ENCODE results near the gene CYP27C1.
"Not testable (repeated sequence)": the region's sequence is repeated elsewhere in the genome, so short reads cannot be mapped to it uniquely, and the experiment has no call there.

CYP27C1 gene

GRCh38 chr2:127235082-127235702 lies 15.1 kb upstream of the CYP27C1 start:
- Histone ChIP-seq H3K4me1 (ENCODE audit: insufficient read depth, low read length) (no peaks in the 10 kb centered on the region), H3K4me3 (ENCODE audit: low read depth in 1 of 2, low read length in 2 of 2) (no peak overlapping the region), H3K36me3 (ENCODE audit: insufficient read depth, low read length) (no peaks in the 10 kb centered on the region), H3K9ac (ENCODE audit: low read length) (no peak overlapping the region), H3K27me3 (ENCODE audit: control insufficient read depth in 1 of 2, insufficient read depth in 2 of 2, low read length in 2 of 2) (no peaks in the 10 kb centered on the region), H3K9me3 (ENCODE audit: low read length) (no peaks in the 10 kb centered on the region), H3K27ac (ENCODE audit: low read depth, low read length) (no peak overlapping the region)

- no peaks in the 10 kb centered on the region for H3K9me3 ChIP-seq (ENCODE audit: low read length)
- no peaks in the 10 kb centered on the region for H3K36me3 ChIP-seq (ENCODE audit: insufficient read depth, low read length)
- H3K4me1 ChIP-seq (ENCODE audit: insufficient read depth, low read length): no peaks in the 10 kb centered on the region
- H3K27me3 ChIP-seq (ENCODE audit: control insufficient read depth in 1 of 2, insufficient read depth in 2 of 2, low read length in 2 of 2): no peaks in the 10 kb centered on the region
- H3K9ac ChIP-seq (ENCODE audit: low read length): no peak overlapping the region
- H3K4me3 ChIP-seq (ENCODE audit: low read depth in 1 of 2, low read length in 2 of 2): no peak overlapping the region
- no peak overlapping the region for H3K27ac ChIP-seq (ENCODE audit: low read depth, low read length)
Measured at GRCh38 chr2:127233710-127234109, 13.6 kb upstream of the CYP27C1 start.

DNA sequence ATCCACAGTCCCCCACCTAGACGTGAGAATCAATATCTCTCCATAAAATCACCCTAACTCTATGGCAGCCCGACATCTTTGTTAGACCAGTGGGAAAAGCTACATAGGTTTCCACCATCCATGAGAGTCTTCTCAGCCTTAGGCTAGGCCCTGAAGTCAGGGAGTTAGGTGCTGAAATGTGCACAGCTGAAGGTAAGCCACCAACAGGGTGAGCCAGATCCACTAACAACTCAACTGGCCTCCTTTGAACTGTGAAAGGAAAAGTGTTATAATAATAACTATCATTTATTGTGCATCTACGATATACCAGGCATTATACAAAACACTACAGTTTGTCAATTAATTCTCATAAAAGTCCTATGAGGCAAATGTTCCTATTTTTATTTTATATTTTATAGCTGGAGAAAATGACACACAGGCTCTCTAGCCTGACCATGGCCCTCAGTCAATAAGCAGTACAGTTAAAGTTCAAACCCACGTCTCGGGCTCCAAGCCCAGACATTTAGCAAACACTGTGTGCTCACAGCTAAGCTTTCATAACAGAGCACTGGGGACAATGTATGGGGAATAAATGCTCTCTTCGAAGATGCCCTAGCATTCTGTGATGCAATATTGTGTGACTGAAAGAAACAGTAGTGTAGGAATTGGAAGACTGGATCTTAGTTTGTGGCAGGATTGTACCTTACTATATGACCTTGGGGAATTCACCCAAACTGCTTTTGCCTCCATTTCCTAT lies 11.2 kb upstream of the CYP27C1 start:
- no peaks in the 10 kb centered on the region for H3K36me3 ChIP-seq (ENCODE audit: insufficient read depth, low read length)
- H3K9ac ChIP-seq (ENCODE audit: low read length): no peak overlapping the region
- H3K4me3 ChIP-seq (ENCODE audit: low read depth in 1 of 2, low read length in 2 of 2): no peak overlapping the region
- no peaks in the 10 kb centered on the region for H3K9me3 ChIP-seq (ENCODE audit: low read length)
- peaks cover 7% of the 10 kb centered on the region for H3K4me1 ChIP-seq (ENCODE audit: insufficient read depth, low read length)
- H3K27ac ChIP-seq (ENCODE audit: low read depth, low read length): no peak overlapping the region
- no peaks in the 10 kb centered on the region for H3K27me3 ChIP-seq (ENCODE audit: control insufficient read depth in 1 of 2, insufficient read depth in 2 of 2, low read length in 2 of 2)

DNA sequence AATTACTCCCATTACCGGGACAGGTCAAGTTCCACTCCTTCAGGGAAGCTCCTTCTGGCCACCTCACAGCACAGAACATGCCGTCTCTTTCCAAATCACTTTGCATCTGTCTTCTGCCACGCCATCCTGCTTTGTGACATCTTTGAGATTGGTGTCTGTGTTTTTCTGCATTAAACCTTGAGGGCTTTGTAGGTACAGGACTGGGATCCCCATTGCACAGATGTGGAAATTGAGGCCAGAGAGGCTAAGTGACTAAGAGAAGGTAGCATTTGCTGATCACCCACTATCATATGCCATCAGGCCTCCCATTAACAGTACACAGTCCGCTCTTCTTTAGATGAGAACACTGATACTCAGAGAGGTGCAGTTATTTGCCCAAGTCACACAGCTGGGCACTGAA lies 9.5 kb upstream of the CYP27C1 start:
- Histone ChIP-seq H3K4me1 (ENCODE audit: insufficient read depth, low read length) (peaks cover 9% of the 10 kb centered on the region), H3K4me3 (ENCODE audit: low read depth in 1 of 2, low read length in 2 of 2) (no peak overlapping the region), H3K9ac (ENCODE audit: low read length) (no peak overlapping the region), H3K27ac (ENCODE audit: low read depth, low read length) (no peak overlapping the region), H3K36me3 (ENCODE audit: insufficient read depth, low read length) (no peaks in the 10 kb centered on the region), H3K27me3 (ENCODE audit: control insufficient read depth in 1 of 2, insufficient read depth in 2 of 2, low read length in 2 of 2) (no peaks in the 10 kb centered on the region), H3K9me3 (ENCODE audit: low read length) (no peaks in the 10 kb centered on the region)

DNA sequence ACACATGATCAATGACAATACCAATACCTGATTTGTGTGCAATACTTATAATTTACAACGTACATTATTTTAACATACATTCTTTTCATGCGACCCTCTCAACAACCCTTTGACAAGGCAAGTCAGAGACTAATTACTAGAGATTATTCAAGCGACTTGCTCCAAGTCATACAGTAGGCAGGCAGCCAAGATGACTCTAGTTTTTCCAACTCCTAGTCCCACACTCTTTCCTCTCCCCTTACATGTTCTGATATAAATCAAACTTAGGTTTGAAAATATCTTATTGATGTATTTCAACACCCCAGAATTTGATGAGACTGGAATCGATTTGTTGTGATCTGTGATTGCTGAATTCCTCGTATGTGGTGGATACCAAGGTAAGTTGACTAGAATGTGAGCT lies 8.0 kb upstream of the CYP27C1 start:
- H3K4me3 ChIP-seq (ENCODE audit: low read depth in 1 of 2, low read length in 2 of 2): no peak overlapping the region
- H3K9me3 ChIP-seq (ENCODE audit: low read length): no peaks in the 10 kb centered on the region
- H3K27me3 ChIP-seq (ENCODE audit: control insufficient read depth in 1 of 2, insufficient read depth in 2 of 2, low read length in 2 of 2): no peaks in the 10 kb centered on the region
- no peak overlapping the region for H3K27ac ChIP-seq (ENCODE audit: low read depth, low read length)
- H3K36me3 ChIP-seq (ENCODE audit: insufficient read depth, low read length): no peaks in the 10 kb centered on the region
- H3K9ac ChIP-seq (ENCODE audit: low read length): no peak overlapping the region
- peaks cover 9% of the 10 kb centered on the region for H3K4me1 ChIP-seq (ENCODE audit: insufficient read depth, low read length)

GRCh38 chr2:127227264-127227660 lies 7.2 kb upstream of the CYP27C1 start:
- not testable (repeated sequence) for H3K27me3 ChIP-seq (ENCODE audit: control insufficient read depth in 1 of 2, insufficient read depth in 2 of 2, low read length in 2 of 2); H3K27ac ChIP-seq (ENCODE audit: low read depth, low read length); H3K4me3 ChIP-seq (ENCODE audit: low read depth in 1 of 2, low read length in 2 of 2); H3K9me3 ChIP-seq (ENCODE audit: low read length); H3K9ac ChIP-seq (ENCODE audit: low read length); H3K4me1 ChIP-seq (ENCODE audit: insufficient read depth, low read length); H3K36me3 ChIP-seq (ENCODE audit: insufficient read depth, low read length)

- Histone ChIP-seq H3K9me3 (ENCODE audit: low read length) (no peaks in the 10 kb centered on the region), H3K27me3 (ENCODE audit: control insufficient read depth in 1 of 2, insufficient read depth in 2 of 2, low read length in 2 of 2) (no peaks in the 10 kb centered on the region), H3K27ac (ENCODE audit: low read depth, low read length) (no peak overlapping the region), H3K9ac (ENCODE audit: low read length) (no peak overlapping the region), H3K36me3 (ENCODE audit: insufficient read depth, low read length) (no peaks in the 10 kb centered on the region), H3K4me1 (ENCODE audit: insufficient read depth, low read length) (peaks cover 9% of the 10 kb centered on the region), H3K4me3 (ENCODE audit: low read depth in 1 of 2, low read length in 2 of 2) (peak overlapping the region in 1 of 2 donors; percentile 7)
Measured at GRCh38 chr2:127226520-127227263, 6.6 kb upstream of the CYP27C1 start.

DNA sequence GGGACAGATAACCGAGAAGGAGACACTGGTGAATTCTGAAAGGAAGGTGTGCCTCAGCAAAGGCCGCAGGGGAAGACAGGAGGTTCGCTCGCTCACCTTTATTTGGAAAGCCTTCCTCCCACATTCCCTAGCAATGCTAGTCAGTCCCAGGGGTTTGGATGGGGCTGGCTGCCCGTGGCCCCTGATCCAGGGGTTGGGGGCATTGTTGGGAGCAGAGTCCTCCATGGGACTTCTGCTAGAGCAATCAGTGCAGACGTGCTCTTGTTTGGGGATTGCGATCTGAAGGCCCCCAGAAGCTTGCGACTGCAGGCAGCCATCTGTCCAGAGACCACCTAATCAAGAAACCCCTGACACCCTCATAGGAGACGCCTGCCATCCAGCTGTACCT lies 6.0 kb upstream of the CYP27C1 start:
- Histone ChIP-seq H3K4me3 (ENCODE audit: low read depth in 1 of 2, low read length in 2 of 2) (peak overlapping the region in 1 of 2 donors; percentile 7), H3K27me3 (ENCODE audit: control insufficient read depth in 1 of 2, insufficient read depth in 2 of 2, low read length in 2 of 2) (peaks cover 0 to under 1% of the 10 kb centered on the region in 2 donors), H3K36me3 (ENCODE audit: insufficient read depth, low read length) (no peaks in the 10 kb centered on the region), H3K4me1 (ENCODE audit: insufficient read depth, low read length) (peaks cover 9% of the 10 kb centered on the region), H3K27ac (ENCODE audit: low read depth, low read length) (no peak overlapping the region), H3K9ac (ENCODE audit: low read length) (no peak overlapping the region), H3K9me3 (ENCODE audit: low read length) (no peaks in the 10 kb centered on the region)

GRCh38 chr2:127225186-127225960 lies 5.3 kb upstream of the CYP27C1 start:
- Histone ChIP-seq H3K9ac (ENCODE audit: low read length) (no peak overlapping the region), H3K27ac (ENCODE audit: low read depth, low read length) (no peak overlapping the region), H3K4me3 (ENCODE audit: low read depth in 1 of 2, low read length in 2 of 2) (no peak overlapping the region), H3K9me3 (ENCODE audit: low read length) (no peaks in the 10 kb centered on the region), H3K27me3 (ENCODE audit: control insufficient read depth in 1 of 2, insufficient read depth in 2 of 2, low read length in 2 of 2) (peaks cover 7 to 8% of the 10 kb centered on the region in 2 donors), H3K36me3 (ENCODE audit: insufficient read depth, low read length) (no peaks in the 10 kb centered on the region), H3K4me1 (ENCODE audit: insufficient read depth, low read length) (peaks cover 17% of the 10 kb centered on the region)

- not testable (repeated sequence) for H3K27ac ChIP-seq (ENCODE audit: low read depth, low read length); H3K9me3 ChIP-seq (ENCODE audit: low read length); H3K9ac ChIP-seq (ENCODE audit: low read length); H3K36me3 ChIP-seq (ENCODE audit: insufficient read depth, low read length); H3K4me3 ChIP-seq (ENCODE audit: low read depth in 1 of 2, low read length in 2 of 2)
- H3K27me3 ChIP-seq (ENCODE audit: control insufficient read depth in 1 of 2, insufficient read depth in 2 of 2, low read length in 2 of 2): peaks cover 10 to 14% of the 10 kb centered on the region in 2 donors
- H3K4me1 ChIP-seq (ENCODE audit: insufficient read depth, low read length): peaks cover 19% of the 10 kb centered on the region
Measured at GRCh38 chr2:127224135-127224534, 4.0 kb upstream of the CYP27C1 start.
